ENCODE data around the gene ORC5.

The ORC5 gene

DNA sequence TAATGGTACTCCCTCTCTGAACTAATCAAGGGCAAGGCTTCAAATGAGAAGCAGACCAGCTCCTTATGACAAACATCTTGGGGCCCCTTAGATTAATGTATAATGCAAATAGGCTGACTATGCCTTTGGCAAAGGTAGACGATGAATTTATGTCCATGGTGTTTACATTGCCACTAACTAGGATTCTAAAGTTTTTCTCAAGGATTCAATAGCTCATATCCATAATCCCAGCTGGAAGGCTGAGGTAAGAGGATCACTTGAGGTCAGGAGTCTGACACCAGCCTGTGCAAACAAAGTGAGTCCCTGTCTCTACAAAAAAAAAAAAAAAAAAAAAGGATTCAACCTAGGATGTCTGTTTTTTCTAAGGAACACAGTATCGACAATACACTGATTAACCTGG is 96.5 kb downstream of the ORC5 start:
- Histone ChIP-seq H3K36me3 (no peaks in the 10 kb centered on the region), H3K27ac (no peak overlapping the region), H3K27me3 (no peaks in the 10 kb centered on the region), H3K9me3 (no peaks in the 10 kb centered on the region), H3K4me1 (no peaks in the 10 kb centered on the region), H3K4me3 (no peak overlapping the region), H3K9ac (no peak overlapping the region), H3K4me2 (no peak overlapping the region), H4K20me1 (no peaks in the 10 kb centered on the region)
- TF ChIP-seq Cebpa-rat (IDR thresholded peaks at IDR 0.05), result no peak

DNA sequence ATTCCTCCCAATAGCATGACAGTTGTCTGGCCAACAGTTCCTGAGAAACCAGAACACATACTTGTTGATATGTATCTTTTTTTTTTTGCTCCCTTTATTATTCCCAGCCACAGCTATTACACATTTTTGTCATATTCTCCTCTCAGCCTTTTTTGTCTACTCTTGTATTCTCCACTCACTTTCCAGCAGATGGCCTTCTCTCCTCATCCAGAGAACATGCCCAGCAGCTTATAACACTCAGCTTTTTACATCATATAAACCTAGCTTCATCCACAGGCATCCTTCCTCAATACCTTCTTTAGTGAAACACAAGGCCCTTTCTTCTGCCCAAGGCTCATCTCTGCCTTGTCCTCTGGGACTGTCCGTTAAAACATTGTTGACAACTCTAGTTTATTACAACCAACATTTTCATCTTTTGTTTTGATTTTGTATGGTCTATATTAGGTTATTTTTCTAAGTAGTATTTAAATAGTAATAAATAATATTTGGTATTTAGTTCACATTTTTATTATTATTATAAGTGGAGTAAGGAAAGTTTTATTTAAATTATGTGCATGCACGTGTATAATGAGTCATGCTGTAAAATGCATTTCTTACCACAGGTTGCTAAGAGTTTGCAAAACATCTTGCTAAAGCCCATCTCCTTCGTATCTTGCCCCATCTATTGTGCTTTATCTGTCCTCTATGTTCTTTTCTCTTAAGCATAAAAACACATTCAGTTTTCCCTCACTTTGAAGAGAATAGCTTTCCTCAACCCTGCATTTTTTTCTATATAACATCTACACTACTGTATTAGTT is 101.5 kb downstream of the ORC5 start:
- no peaks in the 10 kb centered on the region for H3K36me3 ChIP-seq
- H3K4me1 ChIP-seq, result no peaks in the 10 kb centered on the region
- H3K4me2 ChIP-seq, result no peak overlapping the region
- H3K27me3 ChIP-seq, result no peaks in the 10 kb centered on the region
- H3K9me3 ChIP-seq, result no peaks in the 10 kb centered on the region
- no peak overlapping the region for H3K27ac ChIP-seq
- H3K4me3 ChIP-seq, result no peak overlapping the region
- H4K20me1 ChIP-seq, result no peaks in the 10 kb centered on the region
- no peak overlapping the region for H3K9ac ChIP-seq
- TF ChIP-seq Cebpa-rat (IDR thresholded peaks at IDR 0.05), result no peak

DNA sequence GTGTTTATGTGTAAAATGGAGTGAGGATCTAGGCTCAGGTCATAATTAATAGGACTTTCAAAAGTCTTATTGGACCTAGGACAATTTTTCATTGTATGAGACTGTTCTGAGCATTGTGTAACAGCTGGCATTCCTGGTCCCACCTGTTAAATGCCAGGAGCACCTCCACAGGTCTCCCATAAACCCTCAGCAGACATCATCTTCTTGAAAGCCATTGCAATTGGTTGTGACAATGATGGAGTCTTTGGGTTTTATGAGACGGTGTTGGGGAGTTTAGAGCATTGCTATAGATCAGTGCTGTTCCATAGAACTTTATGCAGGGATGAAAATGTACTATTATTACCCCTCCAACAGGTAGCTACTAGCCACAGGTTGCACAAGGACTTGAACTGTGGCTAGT is 108.9 kb downstream of the ORC5 start:
- H3K27me3 ChIP-seq, result no peaks in the 10 kb centered on the region
- no peak for TF ChIP-seq Cebpa-rat (IDR thresholded peaks at IDR 0.05)
- H4K20me1 ChIP-seq, result no peaks in the 10 kb centered on the region
- H3K4me1 ChIP-seq, result no peaks in the 10 kb centered on the region
- H3K9ac ChIP-seq, result no peak overlapping the region
- no peaks in the 10 kb centered on the region for H3K9me3 ChIP-seq
- H3K4me3 ChIP-seq, result no peak overlapping the region
- H3K4me2 ChIP-seq, result no peak overlapping the region
- H3K27ac ChIP-seq, result no peak overlapping the region
- no peaks in the 10 kb centered on the region for H3K36me3 ChIP-seq

DNA sequence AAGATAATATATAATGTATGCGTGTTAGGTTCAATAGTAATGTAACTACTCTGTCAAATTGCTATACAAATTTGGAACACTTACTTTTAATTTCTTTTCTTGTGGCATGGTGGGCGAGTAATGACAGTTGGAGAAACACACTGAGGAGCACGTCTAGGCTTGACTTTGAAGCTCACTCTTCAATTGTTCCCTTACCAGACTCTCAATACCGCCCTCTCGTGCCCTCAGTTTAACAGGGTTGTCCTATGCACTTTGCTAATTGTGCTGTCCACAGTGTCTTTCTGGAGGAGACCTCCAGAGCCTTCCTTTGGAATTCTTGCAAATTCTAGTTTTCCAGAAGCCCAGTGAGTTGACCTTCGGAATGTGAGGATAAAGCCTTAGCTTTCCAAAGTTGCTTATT is 111.1 kb downstream of the ORC5 start:
- no peaks in the 10 kb centered on the region for H3K9me3 ChIP-seq
- TF ChIP-seq Cebpa-rat (IDR thresholded peaks at IDR 0.05), result no peak
- no peak overlapping the region for H3K4me3 ChIP-seq

DNA sequence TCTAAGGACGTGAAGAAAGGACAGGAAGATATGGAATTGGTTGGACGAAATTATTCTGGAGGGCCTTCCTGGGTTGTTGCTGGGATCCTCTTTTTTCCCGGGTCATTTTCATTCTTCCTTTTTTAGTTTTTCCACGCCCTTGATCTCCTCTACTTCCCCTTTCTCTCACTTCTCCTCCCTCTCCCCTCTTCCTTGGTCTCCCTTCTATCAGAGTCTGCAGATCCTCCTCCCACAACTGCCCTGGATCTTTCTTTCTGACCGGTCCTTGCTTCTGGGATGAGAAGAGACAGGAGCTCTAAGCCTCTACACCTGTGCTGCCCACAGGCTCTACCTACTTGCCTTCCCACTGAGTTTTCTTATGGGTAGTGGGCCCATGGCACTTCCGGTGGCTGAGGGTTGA is 114.7 kb downstream of the ORC5 start:
- no peak overlapping the region for H3K27ac ChIP-seq
- no peaks in the 10 kb centered on the region for H4K20me1 ChIP-seq
- H3K4me2 ChIP-seq, result no peak overlapping the region
- no peaks in the 10 kb centered on the region for H3K9me3 ChIP-seq
- H3K4me3 ChIP-seq, result no peak overlapping the region
- H3K4me1 ChIP-seq, result no peaks in the 10 kb centered on the region
- no peaks in the 10 kb centered on the region for H3K27me3 ChIP-seq
- H3K36me3 ChIP-seq, result no peaks in the 10 kb centered on the region
- no peak overlapping the region for H3K9ac ChIP-seq
- TF ChIP-seq Cebpa-rat (IDR thresholded peaks at IDR 0.05), result no peak

More for the DNA sequence above, 111.1 kb downstream of the ORC5 start:
- Histone ChIP-seq H3K4me2 (no peak overlapping the region), H4K20me1 (no peaks in the 10 kb centered on the region), H3K27ac (no peak overlapping the region), H3K27me3 (no peaks in the 10 kb centered on the region), H3K9ac (no peak overlapping the region), H3K4me1 (no peaks in the 10 kb centered on the region), H3K36me3 (no peaks in the 10 kb centered on the region)

DNA sequence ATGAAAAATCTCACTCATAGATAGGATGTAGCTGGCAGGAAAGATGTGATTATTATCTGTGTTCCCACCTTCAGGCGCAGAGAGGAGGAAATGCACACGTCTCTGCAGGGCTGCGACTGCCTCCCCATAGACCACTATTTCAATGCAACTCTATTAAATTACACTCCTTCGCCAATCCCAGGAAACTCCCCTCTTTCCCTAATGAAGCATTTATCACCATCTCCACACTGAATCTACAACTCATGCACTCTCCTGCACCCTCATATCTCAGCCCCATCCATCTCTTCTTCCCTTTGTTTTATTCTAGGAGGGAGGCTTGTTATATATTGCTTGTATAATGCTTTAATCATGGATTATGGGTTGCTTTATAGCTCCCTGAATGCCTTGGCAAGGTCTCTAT is 116.6 kb downstream of the ORC5 start:
- H3K4me2 ChIP-seq, result no peak overlapping the region
- H3K4me1 ChIP-seq, result no peaks in the 10 kb centered on the region
- H3K27ac ChIP-seq, result no peak overlapping the region
- H3K36me3 ChIP-seq, result no peaks in the 10 kb centered on the region
- H3K27me3 ChIP-seq, result no peaks in the 10 kb centered on the region
- no peaks in the 10 kb centered on the region for H4K20me1 ChIP-seq
- H3K9ac ChIP-seq, result no peak overlapping the region
- no peak overlapping the region for H3K4me3 ChIP-seq
- no peaks in the 10 kb centered on the region for H3K9me3 ChIP-seq
- no peak for TF ChIP-seq Cebpa-rat (IDR thresholded peaks at IDR 0.05)

DNA sequence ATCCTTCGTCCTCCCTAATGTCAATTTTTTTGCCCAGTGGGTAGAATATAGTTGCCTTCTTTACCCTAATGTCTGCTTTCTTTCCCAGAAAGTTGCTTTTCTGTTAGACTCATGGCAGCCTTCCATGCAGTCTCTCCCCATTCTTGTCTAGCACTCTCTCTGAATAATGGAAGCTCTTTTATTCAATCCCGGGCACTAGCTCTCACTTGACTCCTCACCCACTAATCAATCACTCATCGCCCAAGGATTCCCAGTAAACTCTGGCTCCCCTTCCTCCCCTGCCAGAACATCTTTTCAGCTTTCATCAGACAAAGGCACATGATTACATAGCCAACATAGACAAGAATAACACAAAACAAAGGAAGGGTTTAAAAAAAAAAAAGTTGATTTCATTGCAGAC is 118.2 kb downstream of the ORC5 start:
- no peaks in the 10 kb centered on the region for H3K36me3 ChIP-seq
- no peak overlapping the region for H3K27ac ChIP-seq
- no peaks in the 10 kb centered on the region for H3K4me1 ChIP-seq
- H4K20me1 ChIP-seq, result no peaks in the 10 kb centered on the region
- no peaks in the 10 kb centered on the region for H3K9me3 ChIP-seq
- H3K9ac ChIP-seq, result no peak overlapping the region
- H3K4me2 ChIP-seq, result no peak overlapping the region
- TF ChIP-seq Cebpa-rat (IDR thresholded peaks at IDR 0.05), result no peak
- H3K4me3 ChIP-seq, result no peak overlapping the region
- no peaks in the 10 kb centered on the region for H3K27me3 ChIP-seq

DNA sequence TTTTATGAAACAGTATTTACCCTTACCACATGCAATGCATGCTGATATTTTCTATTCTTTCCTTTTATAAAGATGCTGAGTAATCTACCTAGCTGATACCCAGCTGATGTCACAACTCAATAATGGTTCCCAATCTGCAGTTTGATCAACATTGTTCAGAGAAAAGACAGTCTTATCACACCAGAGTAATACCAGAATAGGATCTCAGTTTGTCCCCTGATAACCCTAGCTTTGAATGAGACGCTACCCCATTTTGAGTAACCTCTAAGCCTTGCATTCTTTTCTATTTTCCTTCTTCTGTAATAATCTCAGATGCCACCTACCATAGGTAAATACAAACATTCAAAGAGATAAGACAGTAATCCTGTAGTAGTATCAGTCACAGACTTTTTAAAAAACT is 118.8 kb downstream of the ORC5 start:
- Histone ChIP-seq H4K20me1 (no peaks in the 10 kb centered on the region), H3K27ac (no peak overlapping the region), H3K9me3 (no peaks in the 10 kb centered on the region), H3K27me3 (no peaks in the 10 kb centered on the region), H3K4me2 (no peak overlapping the region), H3K4me1 (no peaks in the 10 kb centered on the region), H3K36me3 (no peaks in the 10 kb centered on the region), H3K4me3 (no peak overlapping the region), H3K9ac (no peak overlapping the region)
- TF ChIP-seq Cebpa-rat (IDR thresholded peaks at IDR 0.05), result no peak
